SK-N-SH (cell line): ENCODE data around the gene KLHL24. TPM values are rescaled to one million over a fixed set of nuclear protein-coding genes. Genes with fewer than 3 reads are reported as not detected.

Experiments used
- CTCF ChIA-PET: fragments of 300-600, 350-600 bp; formaldehyde crosslinking; extraction: SDS; loops from one replicate; lab custom pipeline; 2021; lab: Yijun Ruan, JAX
- POLR2A ChIA-PET: fragments of 350-600 bp; sonication (Branson Sonifier 250); formaldehyde crosslinking; extraction: SDS; loops from one replicate; lab custom pipeline; 2020; ENCODE audit warnings: antibody characterized with exemption, inconsistent platforms; lab: Yijun Ruan, JAX
- DNase-seq: peaks from one replicate; pipeline ENCODE4 v3.0.0; 2012
- H2AFZ ChIP-seq: fragments of 200-600 bp; sonication (generic); 2 replicates; pipeline ENCODE4 v1.8.1; 2016; ENCODE audit warnings: antibody characterized with exemption, mild to moderate bottlenecking, low read depth
- H3F3A ChIP-seq: fragments of 200-600 bp; sonication (generic); replicated peaks from 2 replicates; pipeline ENCODE3; 2016; ENCODE audit warnings: antibody characterized with exemption, mild to moderate bottlenecking; ENCODE audit not compliant: insufficient read depth
- H3K27ac ChIP-seq, 2 experiments: fragments of 200-500 bp in 1 of 2; fragments of 200-600 bp in 1 of 2; sonication (Bioruptor generic) in 1 of 2; sonication (generic), shearing (Covaris generic) in 1 of 2; 2 replicates each; pipeline versions ENCODE4 v1.5.1 to v1.6.1; 2014 to 2016; ENCODE audit warnings: low read depth in 2 of 2, inconsistent platforms in 1 of 2, low read length in 1 of 2, mild to moderate bottlenecking in 1 of 2, mixed read lengths in 1 of 2
- H3K27me3 ChIP-seq: fragments of 200-600 bp; sonication (generic), shearing (Covaris generic); 2 replicates; pipeline ENCODE4 v1.6.1; 2016; ENCODE audit warnings: mixed run types; ENCODE audit not compliant: insufficient read depth
- H3K36me3 ChIP-seq, 2 experiments: fragments of 200-500 bp in 1 of 2; fragments of 200-600 bp in 1 of 2; sonication (Bioruptor generic) in 1 of 2; sonication (generic) in 1 of 2; replicated peaks in 1 of 2; 2 replicates each; pipeline versions ENCODE3 to v1.5.1; 2014 to 2016; ENCODE audit warnings: low read length in 1 of 2, mild to moderate bottlenecking in 1 of 2; ENCODE audit not compliant: insufficient read depth in 2 of 2, control insufficient read depth in 1 of 2
- H3K4me1 ChIP-seq, 2 experiments: fragments of 200-500 bp in 1 of 2; fragments of 200-600 bp in 1 of 2; sonication (Bioruptor generic) in 1 of 2; sonication (generic), shearing (Covaris generic) in 1 of 2; 2 replicates each; pipeline versions ENCODE4 v1.5.1 to v1.6.1; 2014 to 2016; ENCODE audit warnings: low read depth in 1 of 2, low read length in 1 of 2, mixed run types in 1 of 2; ENCODE audit not compliant: insufficient read depth in 2 of 2, control insufficient read depth in 1 of 2
- H3K4me2 ChIP-seq: fragments of 200-600 bp; sonication (generic), shearing (Covaris generic); 2 replicates; pipeline ENCODE4 v1.6.1; 2017; ENCODE audit warnings: mixed run types
- H3K4me3 ChIP-seq, 2 experiments: fragments of 200-500 bp in 1 of 2; fragments of 200-600 bp in 1 of 2; sonication (Bioruptor generic) in 1 of 2; sonication (generic), shearing (Covaris generic) in 1 of 2; 2 replicates each; pipeline versions ENCODE4 v1.5.1 to v1.8.1; 2014 to 2016; ENCODE audit warnings: low read depth in 2 of 2, inconsistent platforms in 1 of 2, low read length in 1 of 2, mild to moderate bottlenecking in 1 of 2, mixed read lengths in 1 of 2, moderate library complexity in 1 of 2
- H3K79me2 ChIP-seq: fragments of 200-600 bp; sonication (generic); 2 replicates; pipeline ENCODE4 v1.8.1; 2017; ENCODE audit warnings: mild to moderate bottlenecking; ENCODE audit not compliant: insufficient read depth
- H3K9ac ChIP-seq: fragments of 200-600 bp; sonication (generic); 2 replicates; pipeline ENCODE4 v1.6.1; 2017; ENCODE audit warnings: mixed run types
- H3K9me2 ChIP-seq: fragments of 200-600 bp; sonication (generic); 2 replicates; pipeline ENCODE4 v1.6.1; 2017; ENCODE audit warnings: mixed run types
- H3K9me3 ChIP-seq: fragments of 200-600 bp; sonication (generic); 2 replicates; pipeline ENCODE4 v1.6.1; 2017; ENCODE audit warnings: mixed run types, mild to moderate bottlenecking, moderate library complexity
- H4K20me1 ChIP-seq: fragments of 200-600 bp; sonication (generic); 2 replicates; pipeline ENCODE4 v1.6.1; 2017; ENCODE audit warnings: mild to moderate bottlenecking, mixed run types; ENCODE audit not compliant: insufficient read depth
- ELF1 ChIP-seq: IDR thresholded peaks from 2 replicates; pipeline ENCODE4 v1.4.0; 2012
- EZH2phosphoT487 ChIP-seq: fragments of 200-600 bp; sonication (generic); IDR thresholded peaks from 2 replicates; pipeline ENCODE4 v1.6.1; 2017; ENCODE audit warnings: low read depth, mixed run types, mild to moderate bottlenecking, antibody characterized with exemption, moderate library complexity, borderline replicate concordance
- FOSL2 ChIP-seq: IDR thresholded peaks from 2 replicates; pipeline ENCODE4 v1.4.0; 2012; ENCODE audit warnings: low read depth, mild to moderate bottlenecking, moderate library complexity, borderline replicate concordance
- GATA2 ChIP-seq: sonication (generic); formaldehyde crosslinking; IDR thresholded peaks from 2 replicates; pipeline ENCODE4 v1.5.0; 2020; ENCODE audit warnings: mild to moderate bottlenecking, missing genetic modification reagents
- JUND ChIP-seq: IDR thresholded peaks from 2 replicates; pipeline ENCODE4 v1.4.0; 2012
- MAX ChIP-seq: IDR thresholded peaks from 2 replicates; pipeline ENCODE4 v1.4.0; 2012; ENCODE audit warnings: low read depth
- MEF2A ChIP-seq: IDR thresholded peaks from 2 replicates; pipeline ENCODE4 v1.4.0; 2012; ENCODE audit warnings: low read depth, borderline replicate concordance
- MXI1 ChIP-seq: IDR thresholded peaks from 2 replicates; pipeline ENCODE4 v1.6.1; 2012; ENCODE audit warnings: mild to moderate bottlenecking, low read depth, low read length, improper control_type of control experiment
- NFIC ChIP-seq: IDR thresholded peaks from 2 replicates; pipeline ENCODE4 v1.4.0; 2012; ENCODE audit warnings: borderline replicate concordance
- POLR2AphosphoS5 ChIP-seq: IDR thresholded peaks from 2 replicates; pipeline ENCODE4 v1.6.1; 2012; ENCODE audit warnings: low read depth, low read length
- RCOR1 ChIP-seq: fragments of 150-350 bp; IDR thresholded peaks from 2 replicates; pipeline ENCODE4 v1.6.1; 2017; ENCODE audit warnings: antibody characterized with exemption, low read length
- REST ChIP-seq: IDR thresholded peaks from 2 replicates; pipeline ENCODE4 v1.6.1; 2012; ENCODE audit warnings: mild to moderate bottlenecking, low read depth, low read length, moderate library complexity
- RFX5 ChIP-seq: IDR thresholded peaks from 2 replicates; pipeline ENCODE4 v1.6.1; 2012; ENCODE audit warnings: mild to moderate bottlenecking, improper control_type of control experiment, low read length
- RXRA ChIP-seq: IDR thresholded peaks from 2 replicates; pipeline ENCODE4 v1.4.0; 2012; ENCODE audit warnings: low read depth, mild to moderate bottlenecking, borderline replicate concordance
- SIN3A ChIP-seq: IDR thresholded peaks from 2 replicates; pipeline ENCODE4 v1.6.1; 2012; ENCODE audit warnings: low read depth, mild to moderate bottlenecking, low read length, moderate library complexity, borderline replicate concordance
- SMC3 ChIP-seq: IDR thresholded peaks from 2 replicates; pipeline ENCODE4 v1.6.1; 2012; ENCODE audit warnings: low read depth, low read length, improper control_type of control experiment
- TAF1 ChIP-seq: IDR thresholded peaks from 2 replicates; pipeline ENCODE4 v1.6.1; 2012; ENCODE audit warnings: low read depth, mild to moderate bottlenecking, low read length, moderate library complexity, borderline replicate concordance
- TEAD4 ChIP-seq: IDR thresholded peaks from 2 replicates; pipeline ENCODE4 v1.4.0; 2012; ENCODE audit warnings: mild to moderate bottlenecking, borderline replicate concordance; ENCODE audit not compliant: insufficient read depth
- USF2 ChIP-seq: fragments of 150-350 bp; IDR thresholded peaks from 2 replicates; pipeline ENCODE4 v1.6.1; 2017; ENCODE audit warnings: antibody characterized with exemption, low read length, low read depth, borderline replicate concordance
- YY1 ChIP-seq: IDR thresholded peaks from 2 replicates; pipeline ENCODE4 v1.4.0; 2012; ENCODE audit warnings: low read depth, mild to moderate bottlenecking
- WGBS: methylation state at CpG from one replicate; pipeline ENCODE4 v1.1.6; 2017; ENCODE audit warnings: low lambda C conversion rate; 5-methylcytosine and 5-hydroxymethylcytosine counted together
- polyA plus RNA-seq, 3 experiments: library from polyadenylated mRNA; depleted of rRNA; stranded (reverse); fragments of >200 nt; gene quantifications; 2 replicates each; pipeline ENCODE4 v1.2.3, GENCODE V29; 2012

KLHL24 gene
- polyA plus RNA-seq, 1 of the 3 experiments (the other 2 are of a cell fraction): 5.7 TPM

- TF ChIP-seq RFX5 (no peak), TAF1 (no peak), RXRA (no peak), SMC3 (no peak), MAX (no peak), USF2 (no peak), RCOR1 (no peak), NFIC (no peak)
Observed at GRCh38 chr3:183592821-183593220, 42.6 kb upstream of the KLHL24 start (continued).

GRCh38 chr3:183594636-183595035, 40.8 kb upstream of the KLHL24 start:
- Histone ChIP-seq H3K9me2 (no peaks in the 10 kb centered on the region), H4K20me1 (no peaks in the 10 kb centered on the region), H3K9me3 (peaks cover 5% of the 10 kb centered on the region; the same call in 1 of the 2 replicates), H3K36me3 (no peaks in the 10 kb centered on the region), H3F3A (no peaks in the 10 kb centered on the region), H3K27ac (no peak overlapping the region), H3K4me2 (no peak overlapping the region), H3K4me3 (no peak overlapping the region), H3K27me3 (no peaks in the 10 kb centered on the region), H3K9ac (no peak overlapping the region), H2AFZ (no peak overlapping the region), H3K4me1 (no peaks in the 10 kb centered on the region; a peak in 1 of 4 replicates), H3K79me2 (no peaks in the 10 kb centered on the region)
- DNase-seq: no peak
- ChIA-PET POLR2A (no interaction called here), CTCF (no interaction called here)
- WGBS: 77% methylated on average over 2 of the region's 2 CpGs
- no peak for TF ChIP-seq TAF1
- TF ChIP-seq SMC3: no peak
- TF ChIP-seq REST: no peak
- TF ChIP-seq FOSL2: no peak
- no peak for TF ChIP-seq TEAD4
- no peak for TF ChIP-seq SIN3A
- no peak for TF ChIP-seq NFIC
- no peak for TF ChIP-seq JUND
- TF ChIP-seq EZH2phosphoT487: no peak
- no peak for TF ChIP-seq RXRA
- TF ChIP-seq YY1: no peak
- no peak for TF ChIP-seq POLR2AphosphoS5
- TF ChIP-seq ELF1: no peak
- TF ChIP-seq MEF2A: no peak
- no peak for TF ChIP-seq MXI1
- no peak for TF ChIP-seq GATA2
